ENCODE measurements around the gene TCP11X1. TPM values are rescaled to one million over a fixed set of nuclear protein-coding genes. Genes with fewer than 3 reads are reported as not detected.
"Not testable (repeated sequence)": the region's sequence is repeated elsewhere in the genome, so short reads cannot be mapped to it uniquely, and the experiment has no call there.

Gene TCP11X1
- total RNA-seq = not detected
- long read RNA-seq = 0 reads

DNA sequence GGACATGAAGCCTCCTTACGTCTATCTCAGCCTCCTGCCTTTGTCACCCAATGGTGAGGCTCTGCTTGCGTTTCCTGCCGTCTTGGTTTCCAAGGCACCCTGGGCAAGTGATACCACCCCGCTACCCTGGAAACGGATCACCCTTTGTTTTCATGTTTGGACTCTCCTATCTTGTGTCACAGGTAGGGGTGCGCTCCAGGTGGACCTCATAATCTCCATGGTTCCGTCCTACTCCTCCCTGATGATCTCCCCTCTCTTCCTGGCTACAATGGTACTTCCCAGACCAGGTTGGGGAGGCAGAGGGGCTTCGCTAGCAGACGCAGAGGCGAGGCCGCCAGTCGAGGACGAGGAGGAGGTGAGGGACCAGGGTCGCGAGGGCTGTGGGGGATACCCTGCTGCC, at the start of gene TCP11X1:
Gene TCP11X1 (plus strand): TSS at position 316 of the 400 bp plus-strand sequence.
- DNase-seq (ENCODE audit: missing footprints); ATAC-seq; intact Hi-C loops (cut with DNase I): not testable (repeated sequence)

DNA sequence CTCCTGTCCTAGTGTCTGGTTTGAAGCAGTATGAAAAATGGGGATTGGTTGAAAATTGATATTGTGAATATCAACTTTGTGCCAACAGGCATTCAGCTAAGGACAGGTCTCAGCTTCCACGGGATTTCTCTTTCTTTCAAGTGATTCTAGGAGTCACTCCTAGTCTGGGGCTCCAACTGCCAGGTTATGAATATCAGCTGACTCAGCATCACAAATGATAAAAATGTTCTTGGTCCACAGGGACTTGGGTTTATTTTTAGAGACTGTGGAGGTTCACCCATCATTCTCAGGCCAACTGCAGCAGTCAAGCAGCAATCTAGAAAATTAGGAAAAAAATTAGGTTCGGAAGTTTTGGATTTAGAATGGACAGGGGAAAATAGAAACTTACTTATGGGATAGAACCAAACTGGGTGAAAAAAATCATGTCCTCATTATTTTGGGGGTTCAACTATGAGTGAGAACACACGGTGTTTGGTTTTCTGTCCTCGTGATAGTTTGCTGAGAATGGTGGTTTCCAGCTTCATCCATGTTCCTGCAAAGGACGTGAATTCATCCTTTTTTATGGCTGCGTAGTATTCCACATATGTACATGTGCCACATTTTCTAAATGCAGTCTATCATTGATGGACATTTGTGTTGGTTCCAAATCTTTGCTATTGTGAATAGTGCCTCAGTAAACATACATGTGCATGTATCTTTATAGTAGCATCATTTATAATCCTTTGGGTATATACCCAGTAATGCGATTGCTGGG, 29.0 kb upstream of the TCP11X1 start:
- DNase-seq (ENCODE audit: missing footprints) = no peak
- no peak for ATAC-seq
- intact Hi-C loops (cut with DNase I) = no loop called here

DNA sequence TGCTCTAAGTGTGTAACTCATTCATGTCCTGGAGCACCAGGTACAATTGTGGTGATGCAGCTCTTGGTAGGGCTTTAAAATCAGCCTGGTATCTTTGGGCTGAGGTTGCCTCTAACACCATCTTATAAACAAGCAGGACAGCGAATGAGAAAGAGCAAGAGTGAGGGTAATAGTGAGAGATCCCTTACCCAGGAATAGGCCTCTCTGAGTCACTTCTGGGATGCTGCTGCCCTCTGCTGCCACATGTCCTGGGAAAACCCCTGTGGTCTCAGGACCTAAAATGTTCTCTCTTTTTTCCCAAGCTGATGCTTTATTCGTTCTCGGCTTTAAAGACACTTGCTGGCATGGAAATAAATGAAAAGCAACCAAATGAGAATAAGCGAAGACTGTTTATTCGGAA, 7.2 kb upstream of the TCP11X1 start:
- DNase-seq (ENCODE audit: missing footprints); ATAC-seq; intact Hi-C loops (cut with DNase I): not testable (repeated sequence)

DNA sequence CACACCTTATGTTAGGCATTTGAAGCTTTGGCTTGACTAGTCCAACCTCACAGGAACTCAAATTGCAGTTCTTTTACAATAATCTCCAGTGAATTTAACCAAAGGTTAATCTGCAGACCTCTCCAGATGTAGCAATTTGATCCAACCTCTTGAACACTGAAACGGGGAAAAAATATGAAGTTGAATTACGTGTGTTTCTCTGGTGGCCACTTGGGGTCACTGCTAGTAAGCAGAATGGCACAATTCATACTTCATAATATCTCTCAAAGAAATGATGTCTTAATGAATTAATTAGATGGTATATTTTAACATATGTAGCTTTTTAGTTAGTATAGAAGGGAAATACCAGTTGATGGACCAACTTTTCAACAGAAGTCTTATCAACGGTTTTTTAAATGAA, 1.4 kb downstream of the TCP11X1 start:
- intact Hi-C loops (cut with DNase I); ATAC-seq; DNase-seq (ENCODE audit: missing footprints): not testable (repeated sequence)

DNA sequence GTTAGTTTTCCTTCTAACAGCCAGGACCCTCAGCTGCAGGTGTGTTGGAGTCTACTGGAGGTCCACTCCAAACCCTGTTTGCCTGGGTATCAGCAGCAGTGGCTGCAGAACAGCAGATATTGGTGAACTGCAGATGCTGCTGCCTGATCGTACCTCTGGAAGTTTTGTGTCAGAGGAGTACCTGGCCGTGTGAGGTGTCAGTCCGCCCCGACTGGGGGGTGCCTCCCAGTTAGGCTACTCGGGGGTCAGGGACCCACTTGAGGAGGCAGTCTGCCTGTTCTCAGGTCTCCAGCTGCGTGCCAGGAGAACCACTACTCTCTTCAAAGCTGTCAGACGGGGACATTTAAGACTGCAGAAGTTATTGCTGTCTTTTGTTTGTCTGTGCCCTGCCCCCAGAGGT, 20.6 kb downstream of the TCP11X1 start:
- peak; percentile 2 for DNase-seq (ENCODE audit: missing footprints)
- intact Hi-C loops (cut with DNase I); ATAC-seq: not testable (repeated sequence)

DNA sequence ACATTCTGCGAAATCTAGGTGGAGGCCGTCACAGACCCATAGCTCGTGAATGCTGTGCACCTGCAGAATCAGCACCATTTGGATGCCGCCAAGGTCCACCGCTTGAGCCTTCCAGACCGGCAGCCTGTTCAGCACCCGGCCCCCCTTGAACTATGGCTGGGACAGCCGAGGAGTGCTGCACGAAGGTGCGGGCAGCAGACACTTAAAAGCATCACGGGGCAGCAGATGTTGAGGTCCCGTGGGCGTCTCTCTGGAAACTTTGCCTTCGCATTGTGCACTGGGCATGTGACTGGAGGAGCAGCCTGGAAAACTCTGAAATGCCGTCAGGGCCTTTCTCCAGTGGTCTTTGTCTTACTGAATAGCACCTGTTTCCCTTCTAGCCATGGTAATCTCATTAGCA, 25.2 kb downstream of the TCP11X1 start:
- ATAC-seq = not testable (repeated sequence)
- peak; percentile 4 for DNase-seq (ENCODE audit: missing footprints)

DNA sequence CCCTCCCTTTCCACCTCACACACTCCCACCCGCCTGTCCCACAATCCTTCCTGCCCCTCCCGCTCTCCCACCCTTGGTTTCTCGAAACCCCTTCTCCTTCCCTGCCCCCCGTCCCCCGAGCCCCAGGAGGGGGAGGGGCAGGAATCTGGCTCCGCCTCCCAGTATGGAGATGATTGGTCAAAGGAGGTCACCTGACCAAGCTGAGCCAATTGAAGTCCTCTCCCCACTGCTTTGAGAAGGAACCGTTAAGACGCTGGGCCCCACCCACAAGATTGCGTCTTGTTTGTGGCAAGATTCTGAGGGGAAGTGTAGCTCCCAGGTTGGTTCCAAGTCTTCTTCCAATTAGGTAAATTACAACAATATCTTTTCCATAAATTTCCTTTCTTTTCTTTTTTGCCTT, 31.8 kb downstream of the TCP11X1 start, which contains the start of gene NXF2:
Gene NXF2 (plus strand): TSS at position 275 of the 400 bp plus-strand sequence. CDS start 59,912 bp downstream, outside the sequence.
- DNase-seq (ENCODE audit: missing footprints); intact Hi-C loops (cut with DNase I); ATAC-seq: not testable (repeated sequence)

More for the DNA sequence above, 25.2 kb downstream of the TCP11X1 start:
- intact Hi-C loops (cut with DNase I) = not testable (repeated sequence)

DNA sequence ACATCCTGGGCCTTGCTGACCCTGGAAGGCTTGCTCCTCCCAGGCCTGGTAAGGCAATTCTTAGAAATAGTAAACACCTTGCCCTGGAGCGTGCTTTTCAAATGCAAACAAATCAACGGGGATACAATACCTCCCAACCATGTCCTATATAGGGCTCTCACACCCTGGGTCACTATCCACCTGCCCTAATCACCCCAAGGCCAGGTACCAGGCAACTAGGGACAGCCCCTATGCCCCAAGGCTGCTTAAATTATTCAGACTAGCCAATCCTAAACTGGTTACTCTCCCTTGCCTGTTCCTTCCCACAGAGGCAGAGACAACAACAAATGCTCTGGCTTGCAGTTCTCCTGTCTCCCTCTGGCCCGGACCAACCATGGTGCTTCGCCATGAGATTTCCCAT, 57.1 kb downstream of the TCP11X1 start:
- intact Hi-C loops (cut with DNase I); DNase-seq (ENCODE audit: missing footprints); ATAC-seq: not testable (repeated sequence)

Other genes with a start within 250 kb of the TCP11X1 start
- not detected for gene TCEAL2, start 89.6 kb upstream of the TCP11X1 start, total RNA-seq
- gene TCEAL6, start 72.8 kb upstream of the TCP11X1 start, total RNA-seq = not detected
- gene BEX5, start 59.3 kb upstream of the TCP11X1 start, total RNA-seq = 0.68 TPM
- gene NXF2, start 31.9 kb downstream of the TCP11X1 start, total RNA-seq = not detected
- not detected for gene NXF2B, start 224.7 kb downstream of the TCP11X1 start, total RNA-seq

Data from Right ventricle myocardium inferior (tissue), 1 donor.